NOMO-1 treated with dmso at 0.1 percent for 144 hours (cell line): Measurements from ENCODE around the gene AK9.
"Not testable (repeated sequence)": the region's sequence is repeated elsewhere in the genome, so short reads cannot be mapped to it uniquely, and the experiment has no call there.

Experiments
- DNase-seq: peaks from one replicate; lab custom pipeline; 2025; ENCODE audit not compliant: unreplicated experiment; lab: John Stamatoyannopoulos, UW

AK9 gene

DNA sequence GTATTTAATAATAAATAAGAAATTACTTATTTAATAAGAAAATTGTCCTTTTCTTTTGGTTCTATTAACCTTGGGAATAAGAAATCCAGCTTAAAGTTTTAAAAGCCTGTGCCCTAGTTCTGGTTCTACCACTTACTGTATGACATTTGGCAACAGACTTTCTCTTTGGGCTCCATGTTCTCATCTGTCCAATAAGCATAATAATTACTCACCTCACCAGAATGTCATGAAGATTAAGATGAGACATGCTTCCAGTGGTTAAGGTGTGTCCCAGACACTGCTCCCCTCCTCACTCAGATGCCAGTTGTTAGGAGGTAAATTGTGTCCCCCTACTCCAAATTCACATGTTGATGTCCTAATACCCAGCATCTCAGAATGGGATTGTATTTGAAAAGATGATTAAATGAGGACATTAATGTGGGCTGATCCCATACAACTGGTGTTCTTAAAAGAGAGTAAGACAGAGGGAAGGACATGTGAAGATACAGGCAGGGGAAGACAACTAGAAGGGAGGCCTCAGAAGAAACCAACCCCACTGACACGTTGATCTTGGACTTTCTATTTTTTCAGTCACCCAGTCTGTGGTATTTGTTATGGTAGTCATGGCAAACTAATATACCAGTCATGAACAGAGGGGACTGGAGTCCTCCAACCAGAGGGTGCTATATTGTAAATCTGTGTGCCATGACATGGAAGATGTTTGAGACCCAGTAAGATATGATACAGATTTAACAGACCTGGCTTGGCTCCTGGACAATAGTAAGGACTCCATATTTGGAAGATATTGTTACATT is 229.1 kb downstream of the AK9 start:
- DNase-seq, result no peak

DNA sequence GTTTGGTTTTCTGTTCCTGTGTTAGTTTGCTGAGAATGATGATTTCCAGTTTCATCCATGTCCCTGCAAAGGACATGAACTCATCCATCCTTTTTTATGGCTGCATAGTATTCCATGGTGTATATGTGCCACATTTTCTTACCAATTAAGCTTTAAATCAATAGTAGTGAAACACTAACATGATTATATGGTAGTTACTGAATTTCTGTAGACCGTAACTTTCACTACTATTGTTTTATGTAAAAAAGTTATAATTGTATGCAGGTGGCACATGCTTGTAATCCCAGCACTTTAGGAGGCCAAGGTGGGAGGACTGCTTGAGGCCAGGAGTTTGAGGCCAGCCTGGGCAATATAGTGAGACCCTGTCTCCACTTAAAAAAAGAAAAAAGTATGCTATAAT is 229.8 kb downstream of the AK9 start:
- not testable (repeated sequence) for DNase-seq

DNA sequence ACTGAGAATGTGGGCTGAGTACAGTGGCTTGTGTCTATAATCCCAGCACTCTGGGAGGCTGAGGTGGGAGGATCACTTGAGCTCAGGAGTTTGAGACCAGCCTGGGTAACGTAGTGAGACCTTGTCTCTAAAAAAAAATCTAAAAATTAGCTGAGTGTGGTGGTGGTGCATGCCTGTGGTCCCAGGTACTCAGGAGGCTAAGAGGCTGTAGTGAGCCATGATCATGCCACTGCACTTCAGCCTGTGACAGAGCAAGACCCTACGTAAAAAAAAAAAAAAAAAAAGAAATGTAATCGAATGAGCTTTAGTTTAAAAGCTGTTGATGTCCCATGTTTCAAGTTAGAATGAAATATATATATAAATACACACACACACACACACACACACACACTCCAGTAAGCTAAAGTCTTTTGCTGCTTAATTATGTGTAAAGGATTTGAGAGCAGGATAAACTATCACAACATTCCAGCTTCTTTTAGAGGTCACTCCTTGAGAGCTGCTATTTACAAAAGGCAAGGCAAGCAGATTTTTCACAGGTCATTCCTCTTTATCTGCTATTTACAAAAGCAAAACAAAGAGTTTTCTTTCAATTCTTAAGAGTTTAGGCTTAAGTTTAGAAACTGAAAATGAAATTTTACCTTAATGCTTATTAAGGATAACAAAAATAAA is 230.7 kb downstream of the AK9 start:
- DNase-seq, result no peak

DNA sequence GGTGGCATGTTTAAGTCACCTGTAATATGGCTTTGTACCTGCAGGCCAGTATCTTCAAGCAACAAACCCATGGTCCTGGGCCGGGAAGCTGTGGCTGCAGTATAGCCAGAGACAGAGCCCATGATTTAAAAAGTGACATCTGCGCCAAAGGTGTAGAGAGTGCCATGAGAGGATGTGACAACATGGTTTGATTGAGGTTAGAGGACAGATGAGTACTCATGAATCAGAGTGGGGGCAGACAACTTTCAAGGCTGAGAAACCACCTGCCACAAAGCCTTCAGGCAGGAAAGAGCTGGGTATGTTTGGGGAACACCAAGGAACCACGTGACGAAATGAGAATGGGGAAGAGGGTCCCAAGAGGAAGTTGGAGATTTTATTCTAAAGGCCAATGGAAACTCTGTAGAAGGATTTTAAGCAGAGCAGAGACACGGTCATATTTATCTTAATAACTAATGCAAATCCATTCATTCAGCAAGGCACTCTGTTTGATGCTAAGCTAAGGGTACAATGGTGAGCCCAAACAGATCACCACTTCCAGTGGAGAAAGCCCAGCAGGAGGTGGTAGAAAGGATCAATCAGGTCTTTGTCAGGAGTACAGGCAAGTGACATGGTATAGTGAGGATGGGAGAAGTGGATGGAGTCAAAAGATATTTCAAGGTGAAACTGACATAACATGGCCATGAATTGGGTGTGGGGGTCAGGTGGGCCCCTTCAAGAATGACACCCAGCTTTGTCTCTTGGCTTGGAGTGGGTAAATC is 232.0 kb downstream of the AK9 start:
- peak; percentile 36 for DNase-seq

DNA sequence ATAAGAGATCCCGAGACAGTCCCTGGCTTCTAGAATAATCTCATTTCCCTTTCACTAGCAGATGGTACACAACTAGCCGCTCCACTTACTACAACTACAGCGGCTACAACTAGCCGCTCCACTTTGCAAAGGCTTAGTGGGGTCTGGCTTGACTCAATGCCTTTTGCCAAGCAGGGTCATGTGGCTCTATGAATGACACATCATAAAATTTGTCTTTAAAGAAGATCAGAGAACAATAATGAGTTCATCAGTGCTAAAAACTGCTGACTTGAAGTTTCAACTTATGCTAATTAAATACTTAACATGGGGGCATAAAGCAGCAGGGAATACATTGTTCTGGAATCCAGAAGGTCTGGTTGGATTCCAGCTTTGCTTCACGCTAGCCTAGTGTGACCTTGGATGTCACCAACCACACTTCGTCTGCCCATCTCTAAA is 233.4 kb downstream of the AK9 start:
- no peak for DNase-seq

DNA sequence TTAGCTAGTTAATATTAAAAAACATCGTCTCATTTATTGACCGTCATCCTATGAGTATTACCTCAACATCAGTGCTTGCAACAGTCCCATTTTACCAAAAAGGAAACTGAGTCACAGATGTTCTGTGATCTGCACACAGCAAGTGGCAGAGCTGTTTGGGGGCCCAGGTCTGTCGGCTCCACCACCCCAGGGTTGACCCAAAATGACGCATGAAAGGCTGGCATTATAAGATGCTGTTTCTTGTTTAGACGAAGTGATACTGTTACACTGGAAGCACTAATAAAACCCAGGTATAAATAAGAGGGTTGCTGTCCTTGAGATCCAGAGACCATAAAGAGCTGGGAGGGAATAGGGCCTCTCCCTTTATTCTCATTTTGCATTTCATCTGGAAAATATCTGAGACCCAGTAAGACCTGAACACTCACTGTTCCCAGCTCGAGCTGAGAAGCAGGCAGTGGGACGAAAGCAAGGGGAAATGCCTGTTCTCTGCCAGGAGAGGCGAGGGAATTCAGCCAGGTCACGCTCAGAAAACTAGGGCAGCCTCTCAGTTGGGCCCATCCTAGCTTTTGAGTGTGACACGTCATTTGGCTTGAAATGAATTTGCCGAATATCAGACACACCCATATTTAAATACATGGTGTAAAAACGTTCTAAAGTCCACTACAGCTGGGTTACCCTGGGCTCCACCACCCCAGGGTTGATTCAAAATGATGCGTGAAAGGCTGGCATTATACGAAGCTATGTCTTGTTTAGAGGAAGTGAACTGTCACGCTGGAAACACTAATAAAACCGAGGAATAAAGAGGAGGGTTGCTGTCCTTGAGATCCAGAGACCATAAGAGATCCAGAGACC is 234.1 kb downstream of the AK9 start:
- no peak for DNase-seq

DNA sequence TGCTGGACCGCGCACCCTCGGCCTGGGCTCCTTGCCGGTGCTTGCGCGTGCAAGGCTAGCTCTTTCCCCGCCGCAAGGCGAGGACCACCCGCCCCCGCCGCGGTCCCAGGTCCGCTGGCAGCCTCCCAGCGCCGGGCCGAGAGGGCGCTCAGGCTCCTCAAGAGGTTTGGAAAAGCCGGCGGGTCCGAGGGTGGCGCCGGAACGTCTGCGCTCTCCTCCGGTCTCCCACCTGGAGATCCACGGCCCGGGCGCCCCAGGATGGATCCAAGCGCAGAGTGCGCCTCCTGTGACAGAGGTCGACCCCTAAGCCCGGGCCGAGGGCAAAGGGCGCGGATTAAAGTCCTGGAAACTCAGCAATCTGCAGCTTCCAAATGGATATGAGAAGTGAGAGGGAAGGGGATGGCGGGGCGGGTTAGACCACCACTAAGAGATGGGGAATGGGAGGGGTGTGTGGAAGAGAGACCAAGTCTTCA is 234.9 kb downstream of the AK9 start:
- DNase-seq, result no peak

DNA sequence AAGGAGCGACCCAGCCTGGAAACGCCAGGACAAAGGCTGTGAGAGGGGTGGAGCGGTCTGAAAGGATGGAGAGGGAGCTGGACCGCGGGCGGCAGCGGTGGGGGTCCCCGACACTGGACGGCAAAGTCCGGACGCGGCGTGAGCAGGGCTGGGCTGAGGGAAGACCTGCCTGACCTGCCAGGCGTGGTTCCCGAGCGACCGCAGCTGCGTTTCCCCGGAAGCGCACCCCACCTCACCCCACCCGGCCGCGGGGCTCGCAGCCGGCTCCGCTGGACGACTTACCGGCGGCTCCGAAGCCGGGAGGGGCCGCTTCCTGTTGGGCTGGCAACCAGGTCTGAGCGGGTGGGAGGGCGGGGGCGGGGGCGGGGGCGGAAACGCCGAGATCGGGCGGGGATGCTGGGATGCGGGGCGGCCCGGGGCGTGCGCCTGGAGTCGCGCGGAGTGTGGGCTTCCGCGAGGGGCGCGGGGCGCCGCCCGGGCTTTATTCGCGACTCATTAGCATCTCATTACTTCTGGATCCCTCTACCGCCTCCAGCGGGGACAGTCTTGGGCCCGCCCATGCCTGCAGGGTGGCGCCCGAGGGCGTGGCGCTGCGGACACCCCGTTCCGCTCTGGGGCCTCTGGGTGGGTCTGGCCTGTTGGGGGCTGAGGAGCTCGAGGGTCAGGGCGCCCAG is 235.4 kb downstream of the AK9 start, which contains the start of gene MICAL1:
MICAL1 (minus strand) TSS at position 336 of the 674 bp plus-strand sequence. CDS start 1,576 bp downstream, outside the sequence.
- DNase-seq, result peak; percentile 74

DNA sequence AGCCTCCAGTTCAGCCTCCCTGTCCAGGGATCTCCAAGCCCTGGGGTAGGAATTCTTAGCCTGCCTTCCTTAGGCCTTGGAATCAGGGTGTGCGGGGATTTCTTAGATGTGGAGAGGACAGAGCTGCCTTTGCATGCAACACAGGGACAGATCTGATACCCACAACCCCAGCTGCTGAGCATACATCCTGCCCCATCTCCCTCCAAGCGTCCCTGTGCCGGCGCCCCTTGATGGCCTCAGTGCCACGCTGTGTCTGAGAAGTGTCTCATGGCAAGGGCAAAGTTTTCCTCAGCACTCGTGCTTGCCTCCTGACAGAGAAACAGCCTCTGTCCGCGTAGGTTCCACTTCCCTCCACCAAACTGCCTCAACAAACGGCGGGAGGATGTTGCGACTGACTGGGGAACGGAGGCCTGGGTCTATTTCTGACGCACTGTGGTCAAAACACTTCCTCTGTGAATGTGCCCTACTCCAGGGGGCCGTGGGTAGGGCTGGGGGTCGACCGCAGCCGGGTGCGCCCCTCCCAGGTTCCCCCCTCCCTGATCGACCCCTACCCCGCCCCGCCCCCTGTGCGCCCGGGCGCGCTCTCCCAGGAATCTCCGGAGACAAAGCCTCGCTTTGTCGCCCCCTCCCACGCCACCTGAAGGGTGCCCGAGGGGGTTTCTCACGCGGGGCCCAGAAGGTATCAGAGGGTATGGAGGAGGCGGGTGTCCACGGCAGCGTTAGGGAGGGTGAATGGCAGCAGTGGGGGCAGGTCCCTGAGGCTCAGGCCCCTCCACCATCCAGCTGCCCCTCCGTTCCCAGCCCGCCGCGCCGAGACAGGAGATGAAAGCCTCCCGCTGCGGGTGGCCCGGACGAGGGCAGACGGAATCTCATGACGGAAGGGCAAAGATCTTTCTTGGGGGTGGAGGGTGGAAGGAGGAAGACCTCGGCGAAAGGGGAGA is 236.2 kb downstream of the AK9 start:
- peak; percentile 81 for DNase-seq

DNA sequence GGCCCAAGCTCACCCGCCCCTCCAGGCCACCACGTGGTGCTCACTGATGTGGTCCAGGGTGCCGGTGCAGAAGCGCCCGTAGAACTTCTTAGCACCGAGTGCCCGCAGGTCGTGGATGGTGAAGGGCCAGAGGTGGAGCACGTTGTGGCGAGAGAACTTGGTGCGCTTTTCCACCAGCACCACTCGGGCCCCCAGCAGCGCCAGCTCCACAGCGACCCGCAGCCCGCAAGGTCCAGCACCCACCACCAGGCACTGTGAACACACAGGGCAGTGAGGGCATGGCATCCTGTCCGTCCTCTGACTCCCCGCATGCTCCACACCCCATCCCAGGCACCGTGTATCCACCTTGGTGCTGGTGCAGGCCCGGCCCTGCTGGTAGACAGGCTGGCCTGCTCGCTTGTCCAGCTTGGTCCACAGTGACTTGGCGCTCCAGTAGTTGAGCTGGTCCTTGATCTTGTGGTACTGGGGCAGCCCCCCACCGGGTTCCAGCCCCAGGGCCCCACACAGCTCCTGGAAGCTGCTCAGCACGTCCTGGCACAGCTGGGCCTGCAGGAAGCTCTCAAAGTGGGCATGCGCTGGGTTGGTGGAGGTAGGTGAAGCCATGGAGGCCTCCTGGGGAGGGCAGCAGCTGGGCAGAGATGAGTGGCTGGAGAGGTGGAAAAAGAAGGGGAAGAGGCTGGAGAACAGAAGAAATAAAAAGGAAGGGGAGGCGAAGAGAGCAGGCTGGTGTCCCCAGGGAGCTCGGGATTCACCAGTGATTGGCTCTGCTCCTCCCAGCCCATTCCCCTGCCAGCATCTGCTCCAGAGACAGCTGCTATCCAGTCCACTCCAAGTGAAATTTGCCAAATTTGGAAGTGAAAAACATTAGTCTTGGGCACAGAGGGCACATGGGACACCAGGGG is 237.2 kb downstream of the AK9 start:
- DNase-seq, result no peak

DNA sequence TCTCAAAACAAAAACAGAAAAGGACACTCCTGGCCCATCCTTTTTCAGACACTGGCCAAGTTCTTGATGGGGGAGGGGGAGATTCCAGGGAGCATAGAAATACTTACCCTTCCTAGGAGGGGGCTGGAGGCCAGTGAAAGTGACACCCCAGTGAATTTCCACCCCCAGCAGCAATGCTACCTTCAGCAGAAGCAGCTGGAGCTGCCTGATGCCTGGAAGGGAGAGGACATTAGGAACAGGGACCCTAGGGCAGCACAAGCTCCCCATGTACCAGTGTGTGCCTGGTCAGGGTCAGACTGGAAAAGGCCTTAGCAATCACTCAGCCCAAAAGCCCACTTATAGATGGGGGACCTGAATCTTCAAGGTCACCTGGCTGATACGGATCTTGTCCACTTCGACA is 237.8 kb downstream of the AK9 start:
- DNase-seq, result no peak

DNA sequence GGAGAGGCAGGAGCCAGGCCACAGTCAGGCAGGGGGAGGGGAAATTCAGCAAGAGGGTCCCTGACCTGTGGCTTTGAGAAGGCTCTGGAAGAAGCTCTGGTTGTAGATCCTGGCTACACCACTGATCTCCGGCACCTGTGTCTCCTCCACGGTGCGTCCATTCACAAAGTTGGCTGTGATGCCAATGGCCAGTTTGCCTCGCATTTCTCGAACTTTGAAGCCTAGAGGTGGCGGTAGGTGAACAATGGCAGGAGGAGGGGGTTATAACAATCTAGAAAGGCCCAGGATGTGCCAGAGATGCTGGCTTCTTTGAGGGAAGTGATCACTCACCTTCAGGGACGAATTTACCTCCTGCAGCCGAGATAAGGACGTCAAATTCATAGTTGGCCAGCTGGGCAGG is 238.8 kb downstream of the AK9 start:
- no peak for DNase-seq

DNA sequence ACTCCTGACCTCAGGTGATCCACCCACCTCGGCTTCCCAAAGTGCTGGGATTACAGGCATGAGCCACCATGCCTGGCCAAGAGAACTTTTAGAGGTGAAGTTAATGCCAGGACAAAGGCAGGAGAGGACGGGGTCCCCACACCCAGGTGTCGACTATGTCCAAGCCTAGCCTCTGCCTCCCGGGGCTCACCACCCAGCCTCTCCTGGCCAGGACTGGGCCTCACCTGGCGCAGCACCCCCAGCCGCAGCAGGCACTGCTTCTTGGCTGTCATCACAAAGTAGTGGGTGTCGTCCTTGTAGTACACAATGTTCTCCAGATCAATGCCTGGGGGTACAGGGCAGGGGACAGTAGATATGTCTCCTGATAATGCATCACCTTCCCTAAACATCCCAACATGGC is 239.6 kb downstream of the AK9 start:
- DNase-seq, result no peak

DNA sequence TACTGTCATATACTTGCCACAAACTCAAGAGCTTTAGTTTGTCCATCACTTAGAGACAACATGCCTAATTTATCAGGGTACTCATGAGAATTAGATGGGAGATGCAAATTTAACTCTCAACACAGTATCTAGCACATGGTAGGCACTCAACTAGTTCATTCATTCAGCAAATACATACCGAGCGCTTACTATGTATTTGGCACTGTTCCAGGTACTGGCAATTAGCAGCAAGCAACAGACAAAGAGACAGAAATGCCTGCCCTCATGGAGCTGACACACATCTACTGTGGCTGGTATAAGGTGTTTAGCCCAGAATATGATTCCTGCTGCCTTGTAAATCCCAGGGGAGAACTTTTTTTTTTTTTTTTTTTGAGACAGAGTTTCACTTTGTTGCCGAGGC is 240.2 kb downstream of the AK9 start:
- DNase-seq, result no peak

DNA sequence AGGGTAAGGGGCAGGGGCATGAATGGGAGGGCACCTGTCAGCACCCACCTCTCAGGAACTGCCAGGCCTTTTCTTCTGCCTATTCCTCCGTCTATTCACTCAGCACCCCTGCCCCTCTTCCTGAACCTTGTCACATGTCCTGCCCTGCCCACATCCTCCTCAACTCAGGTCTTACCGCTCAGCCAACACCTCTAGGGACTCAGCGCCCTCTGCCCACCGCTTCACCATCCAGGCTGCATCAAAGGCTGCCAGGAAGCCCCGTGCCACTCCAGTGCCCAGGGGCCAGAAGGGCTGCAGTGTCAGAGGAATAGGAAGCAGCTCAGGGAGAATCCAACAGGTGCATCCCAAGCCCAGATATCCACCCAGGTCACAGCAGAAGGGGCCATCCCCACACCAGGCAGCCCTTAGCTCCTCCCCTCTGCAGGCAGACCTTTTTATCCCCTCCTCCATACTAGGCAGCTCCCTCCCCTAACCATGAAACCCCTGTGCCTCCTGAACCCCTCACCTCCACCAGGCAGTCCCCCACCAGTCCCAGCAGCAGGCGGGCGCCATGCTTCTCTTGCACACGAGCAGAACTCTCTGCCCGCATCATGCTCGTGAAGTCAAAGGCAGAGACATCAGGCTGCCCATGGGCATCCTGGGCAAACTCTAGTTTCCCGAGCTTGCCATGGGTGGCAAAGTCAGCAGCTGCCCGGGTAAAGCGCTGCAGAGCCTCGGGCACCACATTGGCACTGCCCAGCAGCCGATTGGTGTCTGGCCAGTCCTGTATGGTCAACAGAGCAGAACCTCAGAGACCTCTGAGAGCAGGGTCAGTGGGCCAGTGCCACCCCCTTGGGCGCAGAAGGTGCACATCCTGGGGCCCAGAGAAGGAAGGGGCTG is 241.0 kb downstream of the AK9 start:
- DNase-seq, result no peak

DNA sequence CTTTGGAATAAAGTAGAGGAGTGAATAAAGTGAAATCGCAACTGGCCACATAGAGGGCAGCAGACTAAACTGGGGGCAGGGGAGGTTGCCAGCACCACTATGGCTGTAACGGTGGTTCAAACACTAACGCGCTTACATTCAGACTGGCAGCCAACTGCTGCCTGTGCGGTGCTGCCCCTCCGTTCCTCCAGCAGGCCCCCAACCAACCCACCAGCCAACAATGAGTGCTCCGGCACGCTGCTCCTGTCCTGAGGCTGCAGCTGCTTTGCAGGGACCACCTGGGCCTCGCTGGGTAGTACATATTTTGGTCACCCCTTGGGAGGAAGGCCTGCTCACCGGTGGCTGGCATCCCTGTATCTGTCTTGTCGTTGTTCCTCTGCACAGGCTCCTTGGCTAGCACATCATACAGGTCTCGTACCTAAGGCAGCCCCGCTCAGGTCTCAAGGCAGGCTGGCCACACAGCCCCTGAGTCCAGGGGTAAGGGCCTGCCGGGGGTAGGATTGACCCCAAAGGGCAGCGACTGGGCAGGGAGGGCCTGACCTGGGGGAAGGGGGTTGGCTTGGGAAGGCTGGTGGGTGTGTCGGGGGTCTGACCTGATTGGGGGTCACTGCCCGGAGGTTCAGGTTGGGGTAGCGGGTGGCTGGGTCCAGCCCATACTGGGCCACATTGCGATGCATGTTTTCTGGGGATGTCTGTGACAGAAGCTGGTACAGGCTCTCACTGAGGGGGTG is 241.8 kb downstream of the AK9 start:
- no peak for DNase-seq
